HG02678 (cell line): ENCODE results near the gene DDX39A.
A peak's percentile ranks its signal among the peaks of the same experiment; 100 is the strongest.
"Not testable (repeated sequence)": the region's sequence is repeated elsewhere in the genome, so short reads cannot be mapped to it uniquely, and the experiment has no call there.

Source experiments
- ATAC-seq: cut with Tn5 transposase; IDR thresholded peaks from one replicate; pipeline ENCODE4 v1.9.1; 2021; ENCODE audit warnings: mild to moderate bottlenecking, moderate library complexity; ENCODE audit not compliant: unreplicated experiment

The DDX39A gene

DNA sequence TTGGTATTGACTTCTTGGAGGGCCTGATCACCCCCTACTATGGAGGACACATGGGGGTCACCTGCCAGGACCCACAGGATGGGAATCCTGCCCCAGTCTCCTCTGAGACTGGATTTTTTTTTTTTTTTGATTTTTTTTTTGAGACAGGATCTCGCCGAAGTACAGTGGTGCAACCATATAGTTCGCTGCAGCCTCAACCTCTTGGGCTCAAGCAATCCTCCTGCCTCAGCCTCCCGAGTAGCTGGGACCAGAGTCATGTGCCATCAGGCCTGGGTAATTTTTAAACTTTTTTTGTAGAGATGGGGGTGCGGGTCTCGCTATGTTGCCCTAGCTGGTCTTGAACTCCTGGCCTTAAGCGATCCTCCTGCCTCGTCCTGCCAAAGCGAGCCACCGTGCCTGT is 52.1 kb downstream of the DDX39A start:
- ATAC-seq, result no peak

GRCh38 chr19:14366529-14366928 is 52.6 kb downstream of the DDX39A start:
- ATAC-seq, result peak; percentile 45

GRCh38 chr19:14364098-14364443 is 55.1 kb downstream of the DDX39A start:
- ATAC-seq, result not testable (repeated sequence)

- no peak for ATAC-seq
Measured at GRCh38 chr19:14363183-14364097, 55.7 kb downstream of the DDX39A start.

DNA sequence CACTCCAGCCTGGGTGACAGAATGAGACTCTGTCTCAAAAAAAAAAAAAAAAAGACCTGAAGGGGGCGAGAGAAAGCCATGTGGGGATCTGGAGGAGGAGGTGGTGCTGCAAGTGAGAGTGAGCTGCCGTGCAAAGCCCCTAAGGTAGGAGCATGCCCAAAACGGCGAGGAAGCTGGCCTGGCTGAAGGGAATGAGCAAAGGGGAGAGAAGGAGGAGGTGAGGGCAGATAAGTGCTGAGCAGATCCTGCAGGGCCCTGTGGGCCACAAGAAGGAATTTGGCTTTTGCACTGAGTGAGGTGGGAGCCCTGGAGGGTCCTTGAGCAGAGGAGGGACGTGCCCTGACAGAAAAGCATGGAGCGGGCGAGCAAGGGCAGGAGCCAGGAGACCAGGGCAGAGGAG is 57.3 kb downstream of the DDX39A start:
- ATAC-seq, result no peak
